ENCODE data around the gene SUCO. TPM values are rescaled to one million over a fixed set of nuclear protein-coding genes. Genes with fewer than 3 reads are reported as not detected.

The SUCO gene
- polyA plus RNA-seq, 3 donors: 59.7 to 64.7 (median 60.9) TPM

GRCh38 chr1:172641492-172641891 lies 108.5 kb downstream of the SUCO start:
- no peak for DNase-seq (ENCODE audit: low read depth in 3 of 3, low spot score in 2 of 3)

- DNase-seq (ENCODE audit: low read depth in 3 of 3, low spot score in 2 of 3): no peak
Measured at GRCh38 chr1:172642970-172643369, 110.0 kb downstream of the SUCO start.

- DNase-seq (ENCODE audit: low read depth in 3 of 3, low spot score in 2 of 3): no peak
Measured at GRCh38 chr1:172646653-172647052, 113.7 kb downstream of the SUCO start.

- DNase-seq (ENCODE audit: low read depth in 3 of 3, low spot score in 2 of 3): no peak
Measured at GRCh38 chr1:172647110-172647564, 114.2 kb downstream of the SUCO start.

- no peak for DNase-seq (ENCODE audit: low read depth in 3 of 3, low spot score in 2 of 3)
Measured at GRCh38 chr1:172647987-172648386, 115.0 kb downstream of the SUCO start.

GRCh38 chr1:172650474-172651193 lies 117.7 kb downstream of the SUCO start:
- no peak for DNase-seq (ENCODE audit: low read depth in 3 of 3, low spot score in 2 of 3)

GRCh38 chr1:172653015-172653709 lies 120.2 kb downstream of the SUCO start:
- no peak for DNase-seq (ENCODE audit: low read depth in 3 of 3, low spot score in 2 of 3)

GRCh38 chr1:172654535-172654934 lies 121.6 kb downstream of the SUCO start:
- DNase-seq (ENCODE audit: low read depth in 3 of 3, low spot score in 2 of 3): no peak

- no peak for DNase-seq (ENCODE audit: low read depth in 3 of 3, low spot score in 2 of 3)
Measured at GRCh38 chr1:172656576-172656975, 123.6 kb downstream of the SUCO start.

GRCh38 chr1:172657586-172657985 lies 124.6 kb downstream of the SUCO start:
- no peak for DNase-seq (ENCODE audit: low read depth in 3 of 3, low spot score in 2 of 3)

GRCh38 chr1:172658871-172659453 lies 126.0 kb downstream of the SUCO start, which contains the start of gene FASLG:
TSS of gene FASLG (plus strand) at chr1:172659103. CDS start at chr1:172659202, 99 bp downstream.
- no peak for DNase-seq (ENCODE audit: low read depth in 3 of 3, low spot score in 2 of 3)

- no peak for DNase-seq (ENCODE audit: low read depth in 3 of 3, low spot score in 2 of 3)
Measured at GRCh38 chr1:172661107-172661506, 128.2 kb downstream of the SUCO start.

Other genes with a start within 250 kb of the SUCO start
- under 1 TPM in 1 of 3 donors, not detected in 2; 0.28 TPM for gene C1orf105, start 112.5 kb upstream of the SUCO start, polyA plus RNA-seq (ENCODE audit: insufficient read length in 3 of 3)
- gene PIGC, start 89.1 kb upstream of the SUCO start, polyA plus RNA-seq (ENCODE audit: insufficient read length in 3 of 3): 10 to 100 TPM; 52.1 to 56.6 (median 55.0) TPM
- under 1 TPM in 2 of 3 donors, not detected in 1; 0.07 to 0.18 TPM for gene FASLG, start 126.0 kb downstream of the SUCO start, polyA plus RNA-seq (ENCODE audit: insufficient read length in 3 of 3)

All from right renal cortex interstitium (tissue), 3 donors.